Activated naive CD4-positive, alpha-beta T cell treated with anti-CD3 and anti-CD28 coated beads, Interleukin-2, amount 50 U/mL, for 16 hours (primary cell): ENCODE measurements around the gene MRC2.
A peak's percentile ranks its signal among the peaks of the same experiment; 100 is the strongest.

Source experiments
- DNase-seq: peaks from one replicate; pipeline ENCODE4 v3.0.0-alpha.2; 2020

The MRC2 gene

DNA sequence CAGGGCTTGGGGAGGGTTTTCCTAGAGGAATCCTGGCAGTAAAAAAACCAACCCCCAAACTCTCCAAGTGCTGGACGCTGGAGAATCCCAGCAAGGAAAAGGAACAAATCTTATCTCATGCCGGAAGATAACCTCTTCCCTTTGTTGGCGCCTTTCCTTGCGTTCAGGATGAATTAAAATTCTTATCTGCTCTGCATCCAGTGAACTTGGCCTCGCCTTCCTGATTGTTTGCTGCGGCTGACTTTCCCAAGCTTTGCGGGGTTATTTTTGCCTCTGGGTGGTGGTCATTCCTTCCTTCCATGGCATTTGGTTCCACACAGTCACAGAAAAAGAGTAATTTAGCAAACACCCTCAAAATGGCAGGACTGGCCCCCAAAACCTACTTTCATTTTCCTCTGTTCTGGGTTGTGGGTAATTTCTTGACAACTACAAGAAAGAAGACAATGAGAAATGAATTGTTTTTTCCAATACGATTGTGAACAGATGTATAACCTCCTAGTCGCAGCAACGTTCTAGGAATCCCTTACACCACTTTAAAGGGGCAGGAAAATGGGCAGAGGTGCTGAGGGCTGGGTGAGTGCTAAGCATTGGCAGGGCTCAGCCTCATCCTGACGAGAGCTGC lies 77.8 kb downstream of the MRC2 start:
- DNase-seq = no peak

DNA sequence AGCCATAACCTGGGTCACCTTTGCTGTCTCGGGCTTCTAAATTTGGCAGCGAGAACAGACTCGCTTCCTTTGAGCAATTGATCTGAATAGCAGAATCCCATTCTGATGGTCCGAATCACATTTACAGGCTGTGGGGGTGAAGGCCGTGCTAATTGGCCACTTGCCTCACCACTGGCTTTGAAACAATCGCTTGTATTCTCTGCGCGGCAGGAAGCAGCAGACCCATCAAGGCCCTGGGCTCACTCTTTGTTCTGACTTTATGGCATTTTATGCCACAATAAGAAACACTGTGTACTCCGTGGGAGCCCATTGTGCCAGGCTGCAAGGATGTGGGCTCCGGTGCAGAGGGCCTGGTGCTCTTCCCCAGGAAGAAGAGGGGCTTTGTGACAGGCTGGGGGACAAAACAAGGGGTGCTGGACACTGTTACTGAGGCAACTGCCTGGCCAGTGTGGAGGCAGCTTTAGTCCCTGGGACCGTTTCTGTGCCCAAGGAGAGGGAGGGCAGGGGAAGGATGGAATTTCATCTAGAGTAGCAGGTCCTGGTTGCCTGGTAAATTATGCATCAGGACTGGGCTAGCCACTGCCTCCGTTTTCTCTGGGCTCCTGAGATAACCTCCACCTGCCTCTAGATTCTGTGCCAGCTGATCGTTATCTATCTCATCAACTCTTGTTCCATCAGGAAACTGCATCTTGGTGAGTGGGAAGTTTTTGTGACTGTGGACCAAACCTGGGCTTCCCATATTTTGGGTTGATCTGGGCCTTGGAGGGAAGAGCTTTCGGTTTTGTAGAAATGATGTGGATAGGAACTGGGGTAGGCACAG lies 78.5 kb downstream of the MRC2 start:
- DNase-seq = no peak

DNA sequence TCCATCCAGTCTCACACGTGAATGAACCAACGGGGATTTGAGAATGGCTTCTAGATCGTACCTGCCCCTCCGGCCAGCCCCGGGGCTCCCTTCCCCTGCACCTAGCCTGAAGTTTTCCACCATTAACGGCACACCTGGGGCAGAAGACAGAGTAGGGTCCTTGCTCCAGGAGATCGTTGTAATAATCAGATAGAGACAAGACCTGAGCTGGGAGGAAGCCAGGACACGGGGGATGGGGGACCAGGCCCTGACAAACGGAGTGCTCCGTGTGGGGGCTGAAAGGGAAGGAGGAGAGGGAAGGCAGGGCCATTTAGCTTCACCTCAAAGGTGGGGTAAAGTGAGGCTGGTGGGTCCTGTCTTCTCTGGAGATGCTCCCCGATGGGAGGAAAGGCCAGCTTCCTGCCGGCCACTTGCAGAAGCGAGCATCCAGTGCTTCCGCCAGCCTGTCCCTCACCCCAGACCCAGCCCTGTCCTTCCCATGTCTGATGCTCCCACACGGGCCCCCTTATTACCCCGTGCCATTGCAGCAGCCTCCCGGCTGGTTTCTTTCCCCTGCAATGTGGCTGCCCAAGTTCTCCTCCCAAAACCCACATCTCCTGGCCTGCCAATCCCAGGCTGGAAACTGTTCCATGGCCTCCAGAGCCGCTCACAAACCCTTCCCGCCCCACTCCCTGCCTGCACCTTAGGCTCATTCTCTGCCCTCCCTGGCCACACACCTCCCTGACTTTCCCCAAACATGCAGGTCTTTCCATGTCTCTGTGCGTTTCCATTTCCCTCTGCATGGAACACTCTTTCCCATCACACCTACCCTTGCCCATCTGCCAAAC lies 79.3 kb downstream of the MRC2 start:
- no peak for DNase-seq

DNA sequence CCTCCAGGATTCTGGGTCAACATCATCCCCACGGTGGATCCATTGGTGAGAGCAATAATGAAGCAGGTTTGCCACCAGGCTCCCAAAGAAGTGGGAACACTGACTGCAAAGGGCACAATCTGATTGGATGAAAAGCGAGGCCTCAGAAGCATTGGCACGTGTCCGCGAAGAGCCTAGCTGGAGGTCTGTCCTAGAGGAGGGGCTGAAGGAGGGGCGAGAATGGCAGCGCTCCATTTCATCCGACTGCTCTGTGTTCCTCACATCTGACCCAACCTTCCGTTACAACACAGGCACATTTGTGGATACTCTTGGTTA lies 79.9 kb downstream of the MRC2 start:
- DNase-seq = no peak

DNA sequence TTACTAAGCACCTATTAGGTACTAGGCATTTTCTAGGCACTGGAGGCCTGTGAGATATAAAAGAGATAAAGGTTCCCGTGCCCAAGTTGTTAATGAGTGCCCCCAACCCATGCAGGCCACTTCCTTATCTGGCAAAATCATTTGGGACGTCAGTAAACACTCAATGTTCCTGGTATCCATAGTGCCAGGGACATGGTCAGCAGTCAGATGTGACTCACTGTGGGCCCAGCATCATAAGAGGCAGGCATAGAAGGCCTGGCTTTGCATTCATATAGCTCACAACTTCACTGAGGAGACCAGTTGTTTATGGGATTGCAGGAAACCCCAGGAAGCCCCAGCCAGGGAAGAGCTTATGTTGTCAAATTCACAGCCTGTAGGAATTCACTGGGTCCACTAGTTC lies 81.1 kb downstream of the MRC2 start:
- DNase-seq = no peak

DNA sequence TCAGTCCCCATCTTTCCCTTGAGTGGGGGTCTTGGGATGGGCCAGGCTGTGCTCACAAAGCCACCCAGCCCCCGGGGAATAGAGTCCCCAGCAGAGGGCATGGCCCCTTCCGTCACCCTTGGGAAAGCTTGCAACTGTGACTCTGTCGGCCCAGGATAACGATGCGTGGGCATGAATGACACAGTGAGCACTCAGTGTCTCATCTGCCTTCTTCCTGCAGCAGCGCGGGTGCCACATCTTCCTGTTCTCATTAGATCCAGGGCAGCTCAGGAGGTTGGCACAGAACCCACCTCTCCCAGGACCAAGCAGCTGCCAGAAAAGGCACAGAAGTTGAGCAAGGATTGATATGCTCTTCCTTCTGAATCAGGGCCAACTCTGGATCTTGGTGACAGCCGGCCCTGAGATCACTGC lies 84.7 kb downstream of the MRC2 start:
- DNase-seq = no peak

DNA sequence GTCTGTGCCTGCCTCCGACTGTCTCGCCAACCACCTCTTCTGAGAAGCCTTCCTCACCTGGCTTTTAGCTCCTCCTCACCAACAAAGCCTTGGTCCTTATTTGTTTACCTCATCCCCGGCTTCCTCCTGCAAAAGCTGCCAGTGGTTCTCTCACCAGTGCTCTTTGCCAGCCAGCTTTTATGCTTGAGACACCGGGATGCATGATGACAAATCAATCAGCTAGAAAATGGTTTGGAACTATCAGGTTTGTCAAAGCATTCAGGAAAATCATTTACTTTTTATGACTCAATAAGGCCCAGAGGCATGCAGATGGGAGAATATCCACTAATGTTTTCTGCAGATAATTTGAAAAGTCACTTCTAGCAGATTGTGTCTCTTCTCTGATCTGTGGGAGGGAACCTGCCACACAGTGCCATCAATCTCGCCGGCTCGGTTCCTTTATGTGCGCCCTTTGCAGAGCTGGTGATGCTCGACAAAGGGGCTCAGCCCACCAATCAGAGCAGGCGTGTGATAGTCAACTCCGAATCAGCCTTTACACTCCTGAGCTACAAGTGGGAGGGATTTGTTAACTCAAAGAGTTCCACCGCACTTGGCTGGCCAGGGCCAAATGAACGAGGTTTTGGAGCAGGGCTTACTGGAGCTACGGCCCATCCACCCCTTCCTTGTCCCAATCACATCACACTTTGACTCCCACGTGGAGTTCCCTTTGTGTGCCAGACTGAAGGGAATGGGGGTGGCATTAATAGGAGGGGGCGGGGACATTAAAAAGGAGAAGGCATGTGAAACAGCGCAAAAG lies 85.8 kb downstream of the MRC2 start:
- DNase-seq = no peak

DNA sequence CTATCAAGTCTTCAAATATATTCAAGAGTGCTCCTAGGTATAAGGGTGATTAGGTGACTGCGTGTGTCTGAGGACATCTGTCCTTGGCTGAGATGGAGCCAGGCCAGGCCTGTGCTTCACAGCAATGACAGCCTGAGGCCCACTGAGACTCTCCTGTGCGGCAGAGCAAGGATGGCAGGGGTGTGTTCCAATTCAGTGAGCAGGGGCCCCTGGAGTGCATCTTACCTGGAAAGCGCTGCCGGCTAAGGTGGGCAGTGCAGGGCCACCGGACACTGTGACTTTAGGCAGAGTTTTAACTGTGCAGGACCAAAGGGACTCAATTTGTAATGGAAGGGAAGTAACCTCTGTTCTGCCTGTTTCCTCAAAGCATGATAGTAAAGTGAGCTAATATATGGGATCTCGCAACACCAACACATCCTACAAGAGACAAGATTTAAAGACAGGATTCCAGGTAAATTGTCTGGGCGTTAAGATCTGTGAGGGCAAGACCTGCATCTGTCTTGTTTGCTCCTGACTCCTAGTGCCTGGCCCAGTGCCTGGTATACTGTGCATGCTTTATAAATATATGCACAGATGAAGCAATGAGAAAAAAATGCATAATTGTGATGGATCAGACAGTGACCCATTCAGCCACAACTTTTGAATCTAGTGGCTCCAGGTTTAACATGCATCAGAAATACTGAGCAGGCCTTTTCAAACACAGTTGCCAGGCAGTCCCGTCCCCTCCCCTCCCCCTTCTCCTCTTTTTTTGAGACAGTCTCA lies 86.7 kb downstream of the MRC2 start:
- DNase-seq = no peak

DNA sequence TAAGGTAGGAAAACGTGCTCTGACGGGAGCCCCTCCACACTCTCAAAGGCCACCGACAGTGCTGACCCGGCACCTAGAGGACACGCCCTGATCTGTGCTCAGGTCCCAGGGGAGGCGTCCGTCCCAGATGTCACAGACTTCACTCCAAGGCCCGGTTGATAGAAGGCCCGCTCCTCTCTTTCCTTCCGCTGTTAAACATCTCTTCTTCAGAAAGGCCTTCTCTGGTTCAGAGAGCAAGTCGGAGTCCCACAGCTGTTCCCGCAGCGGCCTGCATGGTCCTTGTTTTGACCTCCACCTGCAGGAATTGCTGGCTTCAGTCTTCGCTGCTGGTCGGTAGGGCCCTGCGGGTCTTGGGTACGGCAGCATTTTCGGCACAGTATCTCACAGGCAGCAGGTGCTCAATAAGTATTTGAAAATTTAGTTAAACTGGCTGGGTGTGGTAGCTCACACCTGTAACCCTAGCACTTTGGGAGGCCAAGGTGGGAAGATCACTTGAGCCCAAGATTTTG lies 88.5 kb downstream of the MRC2 start:
- DNase-seq = no peak

DNA sequence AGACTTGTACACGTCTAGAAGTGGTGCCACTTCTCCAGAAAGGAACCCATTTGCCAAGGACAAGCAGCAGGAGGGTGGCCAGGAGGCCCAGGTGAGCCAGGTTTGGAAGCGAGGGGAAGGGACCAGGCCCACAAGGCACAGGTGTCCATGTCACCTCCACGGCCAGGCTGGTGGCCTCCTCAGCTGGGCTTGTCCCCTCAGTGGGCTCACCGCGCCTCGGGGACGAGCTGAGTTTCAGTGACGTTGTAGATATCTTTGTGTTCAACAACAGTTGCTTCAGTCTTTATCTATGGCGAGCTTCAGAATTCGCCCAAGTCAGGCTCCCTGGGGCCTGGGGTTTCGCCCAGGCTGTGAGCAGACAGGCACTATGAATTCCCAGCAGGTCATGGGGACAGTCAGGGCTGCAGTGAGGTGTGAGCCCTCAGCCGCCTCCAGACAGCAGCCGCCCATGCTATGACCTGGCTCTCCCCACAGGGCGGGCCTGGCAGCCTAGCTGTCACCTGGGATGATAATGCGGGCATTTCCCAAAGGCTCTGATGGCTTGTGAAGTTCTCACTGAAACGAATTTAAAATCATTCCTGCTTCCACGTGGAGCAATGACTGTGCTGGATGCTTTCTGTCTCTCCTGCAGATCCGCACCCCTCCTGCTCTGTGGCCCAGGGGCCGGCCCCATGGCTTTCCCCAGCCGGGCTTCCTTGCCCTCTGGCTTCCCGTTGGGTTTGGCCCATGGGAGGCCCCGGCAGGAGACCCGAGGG lies 89.5 kb downstream of the MRC2 start:
- no peak for DNase-seq

DNA sequence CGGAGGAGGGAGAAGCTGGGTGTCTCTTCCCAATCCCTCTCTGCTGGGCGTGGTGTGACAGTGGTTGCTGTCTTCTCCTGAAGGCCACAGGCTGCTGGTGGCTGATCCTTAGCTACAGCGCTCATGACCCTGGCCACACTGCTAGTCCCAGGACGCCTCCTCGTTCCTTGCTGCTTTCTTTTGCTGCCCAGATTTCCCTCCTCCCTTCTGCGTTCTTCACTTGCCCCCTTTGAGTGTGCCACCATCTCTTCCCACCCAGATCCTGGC lies 90.1 kb downstream of the MRC2 start:
- no peak for DNase-seq

DNA sequence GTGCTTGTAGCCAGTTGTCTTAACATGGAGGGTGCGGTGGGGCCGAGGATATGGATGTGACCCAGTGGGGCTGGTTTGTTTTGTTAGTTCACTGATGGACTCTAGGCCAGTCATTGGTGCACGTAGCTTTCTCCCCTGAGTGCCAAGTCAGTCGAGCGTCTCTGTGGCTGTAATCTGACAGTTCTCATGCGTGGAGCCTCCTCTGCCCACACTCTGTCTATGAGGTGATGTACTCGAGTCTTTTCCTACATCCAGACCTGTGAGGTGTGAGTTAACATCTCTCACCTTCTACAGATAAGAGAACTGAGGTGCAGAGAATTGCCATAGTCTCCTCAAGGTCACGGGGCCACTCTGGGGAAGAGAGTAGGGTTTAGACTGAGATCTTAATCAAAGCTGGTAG lies 90.4 kb downstream of the MRC2 start:
- no peak for DNase-seq

DNA sequence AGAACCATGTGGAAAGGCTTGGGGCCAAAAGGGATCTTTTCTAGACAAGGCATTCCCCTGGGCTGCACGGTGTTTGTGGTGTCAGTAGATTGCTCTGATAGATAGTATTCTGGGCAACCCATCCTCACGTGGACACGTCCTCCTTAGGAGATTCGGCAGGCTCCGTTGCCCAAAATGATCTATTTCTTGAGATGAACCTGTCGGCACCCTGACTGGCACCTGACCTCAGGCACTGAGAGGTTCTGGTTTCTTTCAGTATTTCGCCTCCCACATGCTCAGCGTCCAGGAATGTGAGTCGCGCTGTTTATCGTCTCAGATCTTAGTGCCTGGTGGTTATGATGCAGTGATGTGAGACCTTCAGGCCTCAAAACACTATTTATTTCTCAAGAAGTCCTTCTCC lies 91.0 kb downstream of the MRC2 start:
- no peak for DNase-seq

DNA sequence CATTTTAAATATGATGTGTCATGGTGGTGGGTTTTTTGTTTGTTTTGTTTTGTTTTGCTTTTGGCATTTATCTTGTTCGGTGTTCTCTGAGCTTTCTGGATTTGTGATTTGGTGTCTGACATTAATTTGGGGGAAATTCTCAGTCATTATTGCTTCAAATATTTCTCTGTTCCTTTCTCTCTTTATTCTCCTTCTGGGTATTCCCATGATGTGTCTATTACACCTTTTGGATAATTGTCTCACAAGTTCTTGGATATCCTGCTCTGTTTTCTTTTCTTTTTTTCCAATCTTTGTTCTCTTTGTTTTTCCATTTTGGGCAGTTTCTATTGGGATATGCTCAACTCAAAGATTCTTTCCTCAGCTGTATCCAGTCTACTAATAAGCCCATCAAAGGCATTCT lies 92.1 kb downstream of the MRC2 start:
- DNase-seq = no peak

DNA sequence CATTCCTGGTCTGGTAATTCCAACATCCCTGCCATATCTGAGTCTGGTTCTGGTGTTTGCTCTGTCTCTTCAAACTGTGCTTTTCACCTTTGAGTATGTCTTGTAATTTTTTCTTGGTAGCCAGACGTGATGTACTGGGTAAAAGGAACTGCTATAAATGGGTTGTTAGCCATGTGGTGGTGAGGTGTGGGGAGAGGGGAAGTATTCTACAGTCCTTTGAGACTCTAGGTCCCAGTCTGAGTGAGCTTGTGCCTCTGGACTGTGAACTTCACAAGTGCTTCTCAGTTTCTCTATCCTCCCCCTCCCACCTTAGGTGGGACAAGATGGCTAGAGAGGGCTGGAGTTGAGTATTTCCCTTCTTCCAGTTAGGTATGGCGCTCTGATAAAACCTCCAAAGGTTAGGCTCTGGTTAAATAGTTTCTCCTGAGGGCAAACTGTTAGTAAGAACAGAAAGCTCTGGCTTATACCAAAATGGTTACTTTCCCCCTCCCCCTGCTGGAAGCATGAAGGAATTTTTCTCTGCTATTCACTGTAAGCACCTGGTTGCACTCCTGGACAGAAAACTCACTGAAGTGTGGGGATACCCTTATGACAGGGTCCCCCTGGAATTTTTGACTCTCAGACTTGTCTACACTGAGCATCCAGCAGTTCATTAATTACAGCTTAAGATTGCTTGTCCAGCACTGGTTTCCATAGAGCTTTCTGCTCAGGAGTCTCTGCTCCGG lies 92.8 kb downstream of the MRC2 start:
- DNase-seq = no peak

DNA sequence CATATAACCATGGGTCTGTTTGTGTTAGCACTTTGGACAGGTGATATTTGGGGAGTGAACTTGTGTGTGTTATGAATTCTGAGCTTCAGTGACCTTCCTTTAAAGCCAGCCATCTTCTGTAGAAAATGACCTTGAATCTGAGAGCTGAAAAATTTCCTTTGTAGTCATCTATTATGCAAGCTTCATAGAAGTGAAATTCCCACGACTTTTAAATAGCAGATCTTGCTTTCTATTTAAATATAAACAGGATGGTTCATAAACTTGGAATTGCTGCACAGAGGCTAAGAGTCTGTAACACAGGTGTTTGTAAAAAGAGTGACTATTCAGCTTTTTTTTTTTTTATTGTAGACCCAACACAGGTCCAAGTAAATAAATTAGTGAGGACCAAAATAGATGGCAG lies 95.2 kb downstream of the MRC2 start:
- DNase-seq = no peak

DNA sequence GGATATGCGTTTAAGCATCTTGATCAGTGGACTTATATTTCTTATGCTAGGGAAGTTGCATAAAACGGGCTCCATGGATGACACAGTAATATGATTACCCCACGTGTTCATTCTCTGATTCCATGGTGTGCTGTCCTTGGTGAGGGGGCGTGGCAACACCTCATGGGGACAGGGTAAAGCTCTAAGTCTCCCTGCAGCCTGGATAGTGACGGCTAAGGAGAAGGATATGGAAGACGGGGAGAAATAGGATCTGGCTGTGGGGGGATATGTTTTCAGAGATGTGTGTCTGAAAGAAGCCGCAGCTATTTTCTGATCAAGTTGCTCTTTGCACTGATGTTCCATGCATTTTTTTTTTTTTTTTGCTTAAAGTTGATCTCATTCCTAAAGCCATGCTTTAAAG lies 96.4 kb downstream of the MRC2 start:
- no peak for DNase-seq

DNA sequence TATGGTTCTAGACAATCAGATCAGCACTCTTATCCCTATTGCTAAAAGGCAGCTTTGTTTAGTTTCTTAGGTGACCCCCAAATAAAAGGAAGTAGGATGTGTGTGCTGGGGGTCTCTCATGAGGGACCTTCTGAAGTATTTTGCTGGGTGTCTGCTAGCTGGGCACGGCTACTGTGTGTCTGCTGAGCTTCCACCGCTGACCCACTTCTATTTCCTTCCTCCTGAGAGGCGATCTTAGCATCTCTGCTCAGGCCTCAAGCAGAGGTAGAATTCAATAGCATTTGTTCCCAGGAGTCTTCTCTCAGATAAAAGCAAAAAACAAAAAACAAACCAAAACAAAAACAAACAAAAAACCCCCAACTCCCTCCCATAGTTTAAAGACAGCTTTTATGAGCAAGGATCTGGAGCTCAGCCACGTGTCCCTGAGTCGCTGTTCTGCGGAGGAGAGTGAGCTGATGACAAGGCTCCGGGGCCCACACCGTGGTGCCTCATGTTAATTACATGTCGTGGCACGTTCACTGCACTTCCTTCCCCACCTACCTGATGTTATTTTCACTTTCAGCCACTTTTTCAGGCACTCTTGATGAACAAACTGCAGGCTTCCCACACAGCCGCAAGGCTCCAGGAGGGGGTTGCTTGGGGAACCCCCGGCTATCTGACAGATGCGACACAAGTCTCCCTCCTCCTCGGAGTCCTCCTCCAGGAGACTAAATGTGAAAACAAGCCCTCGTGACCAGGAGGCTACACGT lies 97.1 kb downstream of the MRC2 start:
- peak; percentile 86 for DNase-seq

DNA sequence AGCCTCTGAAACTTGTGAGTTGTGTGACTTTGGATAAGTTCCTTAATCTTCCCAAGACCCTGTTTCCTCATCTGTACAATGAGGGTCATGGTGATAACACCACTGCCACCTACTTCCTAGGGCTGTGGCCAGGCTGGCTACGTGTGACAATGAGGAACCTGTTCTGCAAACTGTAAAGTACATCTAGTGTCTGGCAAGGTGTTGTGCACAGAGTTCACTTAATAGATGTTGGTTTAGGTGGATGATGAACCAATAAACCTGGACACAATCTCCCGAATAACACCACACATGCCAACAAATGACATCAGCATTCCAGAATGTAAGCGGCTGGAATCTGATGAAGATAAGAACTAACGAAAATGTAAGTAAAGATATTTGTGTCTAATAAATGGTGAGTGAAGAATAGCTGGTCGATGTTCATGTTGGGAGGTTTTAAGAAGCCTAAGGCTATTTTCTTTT lies 98.3 kb downstream of the MRC2 start:
- no peak for DNase-seq
